Measurements from ENCODE around the gene FAM124A. TPM values are rescaled to one million over a fixed set of nuclear protein-coding genes. Genes with fewer than 3 reads are reported as not detected.

The FAM124A gene
- total RNA-seq, 2 donors from 2014 or later: 5.5 to 11.2 TPM

DNA sequence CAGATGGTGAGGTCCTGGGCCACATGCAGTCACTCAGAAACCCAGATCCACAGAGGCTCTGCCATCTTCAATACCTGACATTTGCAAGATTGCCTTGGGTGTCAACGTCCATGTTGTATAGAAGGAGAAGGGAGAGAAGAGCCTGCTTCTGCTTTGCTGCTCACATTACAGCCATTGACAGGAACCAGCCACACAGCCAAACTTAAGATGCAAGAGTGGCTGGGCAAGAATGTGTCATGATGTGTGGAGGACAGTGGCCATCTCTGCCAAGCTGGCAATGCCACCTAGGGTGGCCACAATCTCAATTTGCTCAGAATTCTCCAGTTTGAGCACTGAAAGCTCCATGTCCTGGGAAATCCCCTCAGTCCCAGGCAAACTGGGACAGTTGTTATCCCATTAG is 91.4 kb downstream of the FAM124A start:
- Histone ChIP-seq H3K4me1 (replicated peaks) (no peaks in the 10 kb centered on the region), H3K27ac (no peak overlapping the region), H3K36me3 (no peaks in the 10 kb centered on the region), H3K27me3 (replicated peaks; ENCODE audit: insufficient read depth) (no peaks in the 10 kb centered on the region), H3K9me3 (no peaks in the 10 kb centered on the region), H3K4me3 (no peak overlapping the region)
- intact Hi-C loops (cut with DNase I): no loop called here
- DNase-seq (ENCODE audit: low spot score): no peak
- TF ChIP-seq, protein P1, sequence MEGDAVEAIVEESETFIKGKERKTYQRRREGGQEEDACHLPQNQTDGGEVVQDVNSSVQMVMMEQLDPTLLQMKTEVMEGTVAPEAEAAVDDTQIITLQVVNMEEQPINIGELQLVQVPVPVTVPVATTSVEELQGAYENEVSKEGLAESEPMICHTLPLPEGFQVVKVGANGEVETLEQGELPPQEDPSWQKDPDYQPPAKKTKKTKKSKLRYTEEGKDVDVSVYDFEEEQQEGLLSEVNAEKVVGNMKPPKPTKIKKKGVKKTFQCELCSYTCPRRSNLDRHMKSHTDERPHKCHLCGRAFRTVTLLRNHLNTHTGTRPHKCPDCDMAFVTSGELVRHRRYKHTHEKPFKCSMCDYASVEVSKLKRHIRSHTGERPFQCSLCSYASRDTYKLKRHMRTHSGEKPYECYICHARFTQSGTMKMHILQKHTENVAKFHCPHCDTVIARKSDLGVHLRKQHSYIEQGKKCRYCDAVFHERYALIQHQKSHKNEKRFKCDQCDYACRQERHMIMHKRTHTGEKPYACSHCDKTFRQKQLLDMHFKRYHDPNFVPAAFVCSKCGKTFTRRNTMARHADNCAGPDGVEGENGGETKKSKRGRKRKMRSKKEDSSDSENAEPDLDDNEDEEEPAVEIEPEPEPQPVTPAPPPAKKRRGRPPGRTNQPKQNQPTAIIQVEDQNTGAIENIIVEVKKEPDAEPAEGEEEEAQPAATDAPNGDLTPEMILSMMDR (IDR thresholded peaks at IDR 0.05): no peak
- TF ChIP-seq POLR2AphosphoS5 (IDR thresholded peaks at IDR 0.05): no peak
- no peak for TF ChIP-seq POLR2A (IDR thresholded peaks at IDR 0.05)
- WGBS: 69% methylated on average over 1 of the region's 1 CpG

DNA sequence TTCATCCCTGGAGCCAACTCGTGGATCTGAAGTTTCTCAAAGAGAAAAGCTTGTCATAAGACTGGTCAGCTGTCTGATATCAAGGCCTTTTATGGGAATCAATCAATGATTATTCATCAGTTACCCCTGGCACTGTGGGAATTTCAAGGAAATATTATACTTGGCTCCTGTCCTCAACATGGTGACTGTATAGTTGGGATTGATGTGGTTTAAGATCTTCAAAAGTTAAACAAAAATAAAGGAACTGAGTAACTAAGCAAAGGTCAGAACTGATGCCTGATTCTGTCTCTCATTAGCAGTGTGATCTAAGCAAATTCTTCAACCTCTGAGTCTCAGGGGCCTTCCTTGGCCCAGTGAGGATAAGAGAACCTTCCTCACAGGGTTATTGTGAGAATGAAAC is 95.1 kb downstream of the FAM124A start:
- TF ChIP-seq, protein P1 (IDR thresholded peaks at IDR 0.05): no peak
- TF ChIP-seq POLR2AphosphoS5 (IDR thresholded peaks at IDR 0.05) (no peak), POLR2A (IDR thresholded peaks at IDR 0.05) (no peak)
- Histone ChIP-seq H3K27me3 (replicated peaks; ENCODE audit: insufficient read depth) (no peaks in the 10 kb centered on the region), H3K9me3 (no peaks in the 10 kb centered on the region), H3K27ac (no peak overlapping the region), H3K36me3 (no peaks in the 10 kb centered on the region), H3K4me3 (no peak overlapping the region), H3K4me1 (replicated peaks) (no peaks in the 10 kb centered on the region)
- WGBS: 88% methylated on average over 1 of the region's 1 CpG
- DNase-seq (ENCODE audit: low spot score): no peak
- intact Hi-C loops (cut with DNase I): no loop called here

GRCh38 chr13:51318015-51318414 is 95.8 kb downstream of the FAM124A start:
- WGBS: 91% methylated on average over 2 of the region's 2 CpGs
- H3K27ac ChIP-seq: no peak overlapping the region
- H3K4me1 ChIP-seq (replicated peaks): no peaks in the 10 kb centered on the region
- H3K36me3 ChIP-seq: no peaks in the 10 kb centered on the region
- no peaks in the 10 kb centered on the region for H3K27me3 ChIP-seq (replicated peaks; ENCODE audit: insufficient read depth)
- H3K4me3 ChIP-seq: no peak overlapping the region
- no peak for DNase-seq (ENCODE audit: low spot score)
- intact Hi-C loops (cut with DNase I): no loop called here
- no peaks in the 10 kb centered on the region for H3K9me3 ChIP-seq
- TF ChIP-seq, protein P1 (IDR thresholded peaks at IDR 0.05): no peak
- TF ChIP-seq POLR2A (IDR thresholded peaks at IDR 0.05): no peak
- no peak for TF ChIP-seq POLR2AphosphoS5 (IDR thresholded peaks at IDR 0.05)

GRCh38 chr13:51318876-51319275 is 96.7 kb downstream of the FAM124A start:
- no peaks in the 10 kb centered on the region for H3K27me3 ChIP-seq (replicated peaks; ENCODE audit: insufficient read depth)
- WGBS: 91% methylated on average over 3 of the region's 3 CpGs
- no peak for DNase-seq (ENCODE audit: low spot score)
- H3K27ac ChIP-seq: no peak overlapping the region
- no peaks in the 10 kb centered on the region for H3K9me3 ChIP-seq
- TF ChIP-seq, protein P1 (IDR thresholded peaks at IDR 0.05): no peak
- TF ChIP-seq POLR2A (IDR thresholded peaks at IDR 0.05) (no peak), POLR2AphosphoS5 (IDR thresholded peaks at IDR 0.05) (no peak)
- intact Hi-C loops (cut with DNase I): no loop called here
- H3K4me1 ChIP-seq (replicated peaks): no peaks in the 10 kb centered on the region
- no peaks in the 10 kb centered on the region for H3K36me3 ChIP-seq
- no peak overlapping the region for H3K4me3 ChIP-seq

DNA sequence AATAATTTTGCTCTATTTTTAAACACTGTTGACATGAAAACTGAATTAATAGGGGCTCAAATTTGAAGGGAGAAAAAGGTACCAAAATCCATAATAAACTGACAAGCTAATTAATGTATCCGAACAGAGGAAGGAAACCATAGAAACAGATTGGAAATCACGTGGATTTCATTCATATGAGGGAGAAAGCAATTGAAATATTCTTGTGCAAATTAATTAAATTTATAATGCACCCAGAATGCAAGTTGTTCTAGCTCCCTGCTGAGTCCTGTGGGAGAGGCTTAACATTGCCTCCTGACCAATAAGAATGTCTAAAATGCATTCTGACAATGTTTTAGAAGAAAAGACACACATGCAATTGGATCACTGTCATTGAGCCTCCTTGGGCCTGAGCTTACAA is 99.6 kb downstream of the FAM124A start:
- Histone ChIP-seq H3K27ac (no peak overlapping the region), H3K4me3 (no peak overlapping the region), H3K4me1 (replicated peaks) (no peaks in the 10 kb centered on the region), H3K36me3 (no peaks in the 10 kb centered on the region), H3K27me3 (replicated peaks; ENCODE audit: insufficient read depth) (no peaks in the 10 kb centered on the region), H3K9me3 (no peaks in the 10 kb centered on the region)
- no peak for DNase-seq (ENCODE audit: low spot score)
- TF ChIP-seq, protein P1 (IDR thresholded peaks at IDR 0.05): no peak
- TF ChIP-seq POLR2AphosphoS5 (IDR thresholded peaks at IDR 0.05) (no peak), POLR2A (IDR thresholded peaks at IDR 0.05) (no peak)
- intact Hi-C loops (cut with DNase I): no loop called here
- 78% methylated on average over 2 of the region's 2 CpGs for WGBS
